Islet precursor cell (in vitro differentiated cells): ENCODE measurements around the gene SPATA31E1.

Experiments
- DNase-seq: peaks from one replicate; pipeline ENCODE4 v3.0.0-alpha.2; 2018

The SPATA31E1 gene

GRCh38 chr9:87882627-87883026 is at the start of gene SPATA31E1:
Gene SPATA31E1, plus strand, starts transcription at chr9:87882877. Its CDS starts 15 bp downstream, at chr9:87882892.
- peak; percentile 36 for DNase-seq

- DNase-seq: peak; percentile 71
Observed at GRCh38 chr9:87834357-87834756, 48.3 kb upstream of the SPATA31E1 start.

- no peak for DNase-seq
Observed at GRCh38 chr9:87836536-87836935, 46.1 kb upstream of the SPATA31E1 start.

GRCh38 chr9:87836951-87837705 is 45.5 kb upstream of the SPATA31E1 start:
- peak; percentile 36 for DNase-seq

DNA sequence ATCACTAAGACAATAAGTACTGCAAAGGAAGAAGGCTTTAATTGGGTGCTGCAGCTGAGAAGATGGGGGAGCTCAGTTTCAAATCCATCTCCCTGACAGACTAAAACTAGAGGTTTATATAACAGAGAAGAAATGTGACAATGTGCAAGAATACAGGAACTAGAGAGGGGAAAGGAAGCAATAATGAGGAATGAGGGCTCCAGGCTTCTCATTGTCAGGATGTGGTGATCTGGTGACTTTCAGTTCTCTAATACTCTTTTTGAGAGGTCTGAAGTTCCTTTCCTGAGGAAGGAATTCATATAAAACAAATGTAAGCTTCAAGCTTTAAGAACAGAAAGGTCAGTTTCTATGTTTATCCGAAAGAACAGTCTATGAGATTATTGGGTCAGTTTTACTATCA is 42.5 kb upstream of the SPATA31E1 start:
- no peak for DNase-seq

DNA sequence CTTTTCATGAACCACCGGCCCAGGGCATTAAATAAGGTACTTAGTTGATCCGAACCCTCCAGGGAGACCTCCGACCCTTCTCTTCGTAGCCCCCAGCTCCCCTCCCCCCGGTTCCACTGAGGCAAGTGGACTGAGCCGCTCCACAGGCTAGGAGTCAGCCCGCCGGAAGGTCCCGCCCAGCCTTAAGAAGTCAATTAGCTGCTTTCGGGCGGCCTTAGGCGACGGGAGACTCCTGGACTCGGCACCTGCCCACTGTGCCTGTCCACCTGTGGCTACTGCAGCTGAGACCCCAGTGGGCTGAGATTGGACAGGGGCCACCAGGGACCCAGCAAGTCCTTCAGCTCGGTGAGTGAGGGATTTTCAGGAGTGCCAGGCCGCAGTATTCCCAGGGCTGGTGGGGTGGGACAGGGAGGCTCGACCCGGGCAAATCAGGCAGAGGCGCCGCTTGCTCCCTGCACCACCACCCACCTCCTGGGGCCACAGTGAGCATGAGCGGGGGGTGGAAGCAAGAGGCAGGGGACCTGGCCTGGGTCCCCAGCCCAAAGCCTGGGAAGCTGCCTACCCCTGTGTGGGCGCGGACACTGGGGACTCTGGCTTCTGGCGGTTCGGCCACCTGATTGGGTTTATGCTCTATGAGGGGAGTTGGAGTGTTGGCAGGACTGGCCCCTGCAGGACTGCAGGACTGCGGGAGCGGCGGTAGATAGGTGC is 39.6 kb upstream of the SPATA31E1 start:
- no peak for DNase-seq

GRCh38 chr9:87844506-87844905 is 38.2 kb upstream of the SPATA31E1 start:
- DNase-seq: no peak

DNA sequence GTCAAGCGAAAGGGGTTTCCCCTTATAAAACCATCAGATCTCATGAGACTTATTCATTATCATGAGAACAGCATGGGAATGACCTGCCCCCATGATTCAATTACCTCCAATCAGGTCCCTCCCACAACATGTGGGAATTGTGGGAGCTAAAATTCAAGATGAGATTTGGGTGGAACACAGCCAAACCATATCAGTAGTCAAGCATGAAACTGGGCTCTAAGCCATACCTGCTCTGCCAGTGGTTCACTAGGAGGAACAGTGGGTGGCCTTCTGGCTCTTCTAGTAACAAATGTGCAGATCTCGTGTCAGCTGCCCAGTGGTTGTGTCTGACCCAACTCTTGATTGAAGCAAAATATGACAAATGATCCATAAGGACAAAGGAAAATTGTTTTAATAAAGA is 34.9 kb upstream of the SPATA31E1 start:
- DNase-seq: peak; percentile 18

GRCh38 chr9:87849144-87849758 is 33.4 kb upstream of the SPATA31E1 start:
- peak; percentile 31 for DNase-seq

GRCh38 chr9:87850391-87850790 is 32.3 kb upstream of the SPATA31E1 start:
- DNase-seq: peak; percentile 26

DNA sequence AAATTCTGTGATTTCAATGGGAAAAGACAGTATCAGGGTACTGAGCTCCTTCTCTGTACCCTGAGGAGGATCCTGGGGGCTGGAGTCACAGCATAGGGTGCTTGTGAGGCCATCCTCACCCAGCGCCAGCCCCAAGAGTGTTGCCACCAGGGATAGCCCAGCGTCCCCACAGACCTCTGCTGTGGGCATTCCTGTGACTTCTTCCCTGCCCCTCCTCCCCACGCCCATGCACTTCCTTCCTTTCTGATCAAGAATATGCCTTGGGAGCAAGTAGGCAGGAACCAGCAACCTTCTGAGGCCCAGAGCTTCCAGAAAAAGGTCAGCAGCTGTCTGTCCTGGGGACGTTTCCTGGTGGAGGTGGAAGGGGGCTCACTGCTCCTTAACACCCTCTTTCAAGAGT is 31.5 kb upstream of the SPATA31E1 start:
- DNase-seq: peak; percentile 29

DNA sequence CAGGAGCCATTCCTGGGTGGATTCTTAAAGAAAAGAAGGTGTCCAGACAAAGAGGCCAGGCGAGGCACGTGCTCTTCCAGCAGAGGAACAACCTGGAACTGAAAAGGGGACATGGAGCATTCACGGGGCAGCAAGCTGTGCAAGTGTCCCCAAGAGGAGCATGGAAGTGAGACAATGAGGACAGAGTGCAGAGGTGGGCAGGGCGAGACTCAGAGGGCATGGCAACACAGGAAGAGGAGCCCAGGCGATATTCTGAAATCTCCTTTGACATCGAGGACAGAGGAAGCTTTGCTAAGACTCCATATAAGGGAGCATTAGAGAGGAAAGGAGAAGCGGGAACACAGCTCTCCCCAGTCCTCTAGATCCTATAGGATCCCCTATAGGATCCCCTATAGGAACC is 29.4 kb upstream of the SPATA31E1 start:
- no peak for DNase-seq

DNA sequence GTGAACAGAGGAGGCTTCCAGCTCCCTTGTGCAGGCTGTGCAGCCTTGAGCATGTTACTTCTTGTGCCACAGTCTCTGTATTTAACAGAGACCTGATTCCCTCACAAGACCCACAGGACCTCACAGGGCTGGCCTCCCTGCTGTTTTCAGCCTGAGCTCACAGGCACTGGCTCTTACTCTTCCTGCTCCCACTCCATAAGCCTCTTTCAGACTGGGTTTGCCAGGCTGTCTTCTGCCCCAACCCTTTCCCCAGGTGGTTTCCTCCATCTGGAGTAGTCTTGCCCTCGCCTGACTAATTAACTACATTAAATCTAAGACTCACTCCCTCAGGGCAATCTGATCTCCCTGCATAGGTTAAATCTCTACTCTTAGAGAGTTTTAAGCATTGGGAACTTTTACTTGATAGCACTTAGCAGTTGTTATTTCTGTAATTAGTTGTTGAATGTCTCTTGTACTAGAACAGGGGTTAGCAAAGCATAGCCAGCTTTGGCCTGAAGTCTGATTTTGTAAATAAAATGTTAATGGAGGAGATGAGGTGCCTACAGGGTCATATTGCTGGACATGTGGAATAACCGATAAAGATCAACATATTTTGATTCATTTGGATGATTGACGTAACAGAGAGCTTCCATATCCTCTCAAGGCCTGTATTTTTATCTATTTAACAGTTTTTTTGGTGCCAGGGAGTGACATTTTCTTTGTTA is 28.6 kb upstream of the SPATA31E1 start:
- peak; percentile 44 for DNase-seq

DNA sequence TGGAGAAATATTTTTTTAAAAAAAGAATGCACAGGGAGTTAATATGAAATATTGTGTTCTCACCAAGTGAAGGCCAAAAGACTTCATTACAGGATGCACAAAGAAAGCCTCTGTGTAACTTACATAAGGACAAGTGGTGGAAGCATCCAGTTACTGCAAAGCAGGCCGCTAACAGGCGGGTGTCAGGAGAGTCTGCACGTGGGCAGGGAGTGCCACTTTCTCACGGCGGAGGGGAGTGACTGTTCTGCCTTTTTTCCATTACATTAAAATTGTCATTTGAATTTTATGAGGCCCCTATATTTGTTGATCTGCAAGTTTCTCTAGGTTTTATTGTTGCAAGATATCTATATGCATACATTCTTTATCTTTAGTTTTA is 28.1 kb upstream of the SPATA31E1 start:
- DNase-seq: peak; percentile 6

- DNase-seq: peak; percentile 29
Observed at GRCh38 chr9:87855061-87855460, 27.6 kb upstream of the SPATA31E1 start.

GRCh38 chr9:87857141-87857947 is 25.3 kb upstream of the SPATA31E1 start:
- DNase-seq: peak; percentile 37

DNA sequence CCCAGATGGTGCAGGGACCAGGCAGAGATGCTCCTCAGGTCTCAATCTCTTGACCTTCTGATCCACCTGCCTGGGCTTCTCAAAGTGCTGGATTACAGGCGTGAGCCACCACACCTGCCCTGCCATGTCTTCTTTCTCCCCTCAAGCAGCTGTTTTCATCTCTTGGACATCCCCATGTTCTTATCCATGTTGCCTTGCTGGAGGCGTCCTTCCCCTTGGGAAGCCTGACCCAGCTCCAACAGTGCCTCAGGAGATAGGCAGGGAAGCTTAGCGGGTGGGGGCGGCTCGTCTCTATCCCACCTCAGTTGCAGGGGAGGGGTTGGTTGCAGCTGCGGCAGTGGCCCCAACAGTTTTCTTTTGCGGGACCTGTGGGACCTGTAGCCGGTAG is 24.7 kb upstream of the SPATA31E1 start:
- peak; percentile 24 for DNase-seq

DNA sequence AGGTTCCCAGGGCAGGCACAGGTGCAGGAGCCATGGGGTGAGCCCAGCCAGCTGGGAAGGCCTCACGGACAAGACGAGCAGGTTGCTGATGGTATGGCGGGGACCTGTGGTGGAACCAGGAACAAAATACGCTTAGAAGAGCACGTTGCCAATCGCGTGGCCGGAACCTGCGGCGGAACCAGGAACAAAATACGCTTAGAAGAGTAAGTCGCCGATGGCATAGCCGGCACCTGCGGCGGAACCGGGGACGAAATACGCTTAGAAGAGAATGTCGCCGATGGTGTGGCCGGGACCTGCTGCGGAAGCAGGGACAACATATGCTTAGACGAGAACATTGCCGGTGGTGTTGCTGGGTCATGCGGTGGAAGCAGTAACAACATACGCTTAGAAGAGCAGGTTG is 23.5 kb upstream of the SPATA31E1 start:
- DNase-seq: peak; percentile 32

DNA sequence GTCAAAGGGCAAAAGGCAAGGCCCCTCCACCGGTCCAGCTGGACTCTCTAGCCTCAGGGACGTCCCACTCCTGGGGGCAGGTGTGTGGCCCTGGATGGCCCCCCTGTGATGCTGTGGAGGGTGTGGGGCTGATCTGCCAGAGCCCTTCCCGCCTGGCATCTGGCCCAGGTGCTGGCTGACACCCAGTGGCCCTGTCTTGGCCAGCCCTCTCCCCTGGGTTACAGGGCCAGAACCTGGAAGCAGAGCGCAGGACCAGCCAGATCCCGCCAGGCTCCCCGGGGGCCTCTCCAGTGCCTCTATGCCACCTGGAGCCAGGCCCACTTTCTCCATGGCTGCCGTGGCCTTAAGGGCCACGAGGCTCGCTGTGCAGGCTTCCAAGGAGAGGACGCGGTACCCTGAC is 22.9 kb upstream of the SPATA31E1 start:
- DNase-seq: no peak

DNA sequence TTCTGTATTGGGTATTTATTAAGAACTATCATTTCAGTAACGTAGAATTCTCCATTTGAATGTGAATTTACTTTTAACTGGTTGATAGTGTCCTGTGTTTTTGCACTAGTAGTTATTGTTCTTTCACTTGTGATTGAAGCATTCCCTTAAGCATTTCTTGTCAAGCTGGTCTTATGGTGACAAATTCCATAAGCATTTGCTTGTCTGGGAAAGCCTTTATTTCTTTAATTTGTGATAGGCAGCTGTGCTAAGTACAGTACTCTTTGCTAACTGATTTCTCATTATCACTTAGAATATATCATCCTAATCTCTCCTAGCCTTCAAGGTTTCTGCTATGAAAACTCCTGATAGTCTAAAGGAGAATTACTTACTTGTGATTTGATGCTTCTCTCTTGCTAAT is 21.3 kb upstream of the SPATA31E1 start:
- no peak for DNase-seq

DNA sequence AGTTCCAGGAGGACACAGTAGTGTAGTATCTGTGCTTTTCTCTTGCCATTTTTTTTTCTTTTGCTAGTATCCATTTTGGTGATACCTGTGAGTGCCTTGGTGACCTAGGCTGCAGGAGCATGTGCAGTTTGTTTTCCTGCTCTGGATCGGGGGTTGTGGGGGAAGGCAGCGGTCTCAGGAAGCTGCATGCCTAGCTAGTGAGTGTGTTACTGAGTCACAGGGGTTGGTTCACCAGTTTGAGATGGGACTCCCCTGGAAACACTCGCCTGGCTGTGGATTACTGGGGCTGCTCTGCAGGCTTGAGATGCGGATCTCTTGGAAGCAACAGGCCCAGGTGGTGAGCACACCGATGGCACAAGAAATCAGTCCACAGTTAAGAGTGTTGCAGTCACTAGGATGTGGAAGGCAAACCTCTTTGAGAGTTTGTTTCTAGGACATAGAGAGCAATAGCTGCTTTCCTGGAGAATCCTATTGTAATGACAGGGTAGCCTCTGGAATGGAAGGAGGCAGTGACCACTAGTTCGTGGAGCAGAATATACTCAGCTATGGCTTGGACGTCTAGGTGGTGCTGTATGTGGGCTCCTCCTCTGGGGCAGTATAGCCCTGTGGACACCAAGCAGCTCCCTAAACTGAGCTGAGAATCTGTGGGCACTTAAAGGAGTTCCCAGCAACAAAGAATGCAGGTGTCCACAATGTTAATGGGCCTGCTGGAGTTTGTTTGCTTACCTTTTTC is 20.0 kb upstream of the SPATA31E1 start:
- DNase-seq: peak; percentile 94
